Smooth muscle cell of the brain vasculature (primary cell): Measurements from ENCODE around the gene REEP5.
"Not testable (repeated sequence)": the region's sequence is repeated elsewhere in the genome, so short reads cannot be mapped to it uniquely, and the experiment has no call there.

Experiments used
- DNase-seq: peaks from one replicate; pipeline ENCODE4 v3.0.0-alpha.2; 2012; ENCODE audit warnings: low read depth, low spot score

REEP5 gene

DNA sequence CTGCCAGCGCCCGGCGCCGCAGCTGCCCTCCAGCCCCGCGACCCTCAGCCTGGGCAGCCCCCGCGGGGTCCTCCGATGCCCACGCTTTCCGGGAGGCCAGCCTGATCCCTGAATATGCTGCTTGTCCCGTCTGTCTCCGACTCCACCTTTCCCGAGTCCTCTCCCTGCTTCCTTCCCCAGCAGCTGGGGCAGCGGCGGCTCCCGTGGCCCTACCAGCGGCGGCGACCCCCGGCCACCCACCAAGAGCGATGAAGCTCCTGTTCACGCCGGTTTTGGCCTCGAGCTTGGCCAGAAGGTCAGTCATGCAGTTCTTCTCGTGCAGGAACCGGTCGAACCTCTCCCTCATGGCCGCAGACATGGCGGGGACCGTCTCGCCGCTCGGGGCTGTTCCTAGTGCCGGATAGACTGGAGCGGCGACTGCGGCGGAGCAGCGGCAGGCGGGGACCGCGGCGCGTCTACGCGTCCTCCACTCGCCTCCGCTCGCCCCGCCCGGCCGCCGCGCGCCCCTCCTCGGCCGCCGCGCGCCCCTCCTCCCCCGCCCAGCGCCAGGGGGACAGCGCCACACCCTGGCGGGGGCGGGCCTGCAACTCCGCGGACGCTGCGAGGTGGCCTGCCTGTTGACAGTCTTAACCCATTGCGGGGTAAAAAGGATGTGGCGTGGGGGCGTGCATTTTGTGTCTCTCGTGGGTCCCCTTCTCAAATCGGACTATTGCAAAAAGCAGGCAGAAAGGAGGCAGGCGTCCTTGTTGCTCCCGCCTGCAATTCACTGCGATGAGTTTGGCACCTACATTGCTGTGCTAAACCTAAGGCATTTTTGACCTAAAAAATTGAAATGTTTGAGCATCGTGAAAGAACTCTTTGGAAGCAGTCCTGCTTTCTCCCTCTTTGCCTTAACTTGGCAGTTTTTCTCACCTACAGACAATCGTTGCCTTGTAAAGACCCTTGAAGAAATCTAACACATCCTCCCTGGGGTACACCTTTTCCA is at the start of gene REEP5:
Gene REEP5, minus strand, starts transcription at position 395 of the 985 bp plus-strand sequence. Its CDS starts 37 bp downstream, at position 358.
- DNase-seq = no peak

- DNase-seq = no peak
These were observed 49.2 kb upstream of the REEP5 start for GRCh38 chr5:112971276-112971675.

GRCh38 chr5:112968411-112969106 is 46.5 kb upstream of the REEP5 start:
- no peak for DNase-seq

DNA sequence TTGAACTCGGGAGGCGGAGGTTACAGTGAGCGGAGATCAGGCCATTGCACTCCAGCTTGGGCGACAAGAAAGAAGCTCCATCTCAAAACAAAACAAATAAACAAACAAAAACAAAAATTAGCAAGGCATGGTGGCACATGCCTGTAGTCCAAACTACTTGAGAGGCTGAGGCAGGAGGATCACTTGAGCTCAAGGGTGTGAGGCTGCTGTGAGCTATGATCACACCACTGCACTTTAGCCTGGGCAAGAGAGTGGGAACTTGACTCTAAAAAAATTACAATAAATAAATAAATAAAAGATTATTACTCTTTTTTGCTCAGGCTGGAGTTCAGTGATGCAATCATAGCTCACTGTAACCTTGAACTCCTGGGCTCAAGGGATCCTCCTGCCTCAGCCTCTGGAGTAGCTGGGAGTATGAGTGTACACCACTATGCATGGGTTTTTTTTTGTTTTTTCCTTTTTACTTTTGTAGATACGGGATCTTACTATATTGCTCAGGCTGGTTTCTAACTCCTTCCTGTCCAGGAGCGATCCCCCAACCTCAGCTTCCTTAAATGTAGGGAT is 45.6 kb upstream of the REEP5 start:
- no peak for DNase-seq

GRCh38 chr5:112965733-112966306 is 43.8 kb upstream of the REEP5 start:
- no peak for DNase-seq

DNA sequence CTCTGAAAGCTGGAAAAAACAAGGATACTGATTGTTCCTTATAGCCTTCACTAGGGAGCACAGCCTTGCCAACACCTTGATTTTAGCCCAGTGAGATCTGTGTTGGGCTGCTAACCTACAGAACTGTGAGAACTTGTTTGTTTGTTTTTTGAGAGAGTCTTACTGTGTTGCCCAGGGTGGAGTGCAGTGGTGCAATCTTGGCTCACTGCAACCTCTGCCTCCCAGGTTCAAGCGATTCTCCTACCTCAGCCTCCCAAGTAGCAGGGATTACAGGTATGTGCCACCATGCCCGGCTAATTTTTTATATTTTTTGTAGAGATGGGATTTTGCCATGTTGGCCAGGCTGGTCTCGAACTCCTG is 41.3 kb upstream of the REEP5 start:
- DNase-seq = not testable (repeated sequence)

GRCh38 chr5:112960863-112961504 is 39.0 kb upstream of the REEP5 start:
- no peak for DNase-seq

GRCh38 chr5:112960315-112960714 is 38.3 kb upstream of the REEP5 start:
- DNase-seq = no peak

GRCh38 chr5:112959872-112960271 is 37.8 kb upstream of the REEP5 start:
- DNase-seq = not testable (repeated sequence)

- peak; percentile 92 for DNase-seq
These were observed 36.4 kb upstream of the REEP5 start for GRCh38 chr5:112958093-112959088.

DNA sequence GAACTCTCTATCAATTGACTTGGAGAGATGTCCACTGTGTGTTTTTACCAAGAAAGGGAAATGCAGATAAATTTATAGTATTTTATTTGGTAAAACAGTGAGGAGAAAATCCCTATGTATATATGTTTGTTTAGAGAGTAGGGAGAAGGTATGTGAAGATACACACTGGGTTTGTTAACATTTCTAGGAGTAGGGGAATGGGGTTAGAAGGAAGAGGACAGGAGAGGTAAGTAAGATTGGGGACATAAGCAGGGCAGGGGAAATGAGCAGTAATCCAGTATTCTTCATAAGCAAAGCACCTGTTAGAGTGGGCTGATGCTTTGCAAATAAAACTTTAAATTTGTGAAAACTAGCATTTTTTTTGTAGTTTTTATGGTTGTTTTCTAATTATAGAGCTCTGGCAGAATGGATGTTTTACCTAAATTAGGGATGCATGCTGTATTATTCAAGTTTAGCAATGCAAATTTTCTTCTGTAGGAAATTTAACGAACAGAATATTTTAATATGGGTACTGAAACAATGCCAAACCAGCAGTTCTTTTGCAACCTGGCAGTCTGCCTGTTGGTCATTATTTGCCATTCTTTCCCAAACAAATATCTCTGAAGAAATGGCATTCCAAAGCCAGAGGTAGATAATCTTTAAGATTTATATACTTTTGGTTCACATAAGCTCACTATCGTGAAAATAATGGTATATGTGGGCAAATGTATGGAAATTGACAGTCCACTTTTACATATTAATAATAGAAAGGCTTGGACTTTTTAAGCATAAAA is 35.2 kb upstream of the REEP5 start:
- no peak for DNase-seq

DNA sequence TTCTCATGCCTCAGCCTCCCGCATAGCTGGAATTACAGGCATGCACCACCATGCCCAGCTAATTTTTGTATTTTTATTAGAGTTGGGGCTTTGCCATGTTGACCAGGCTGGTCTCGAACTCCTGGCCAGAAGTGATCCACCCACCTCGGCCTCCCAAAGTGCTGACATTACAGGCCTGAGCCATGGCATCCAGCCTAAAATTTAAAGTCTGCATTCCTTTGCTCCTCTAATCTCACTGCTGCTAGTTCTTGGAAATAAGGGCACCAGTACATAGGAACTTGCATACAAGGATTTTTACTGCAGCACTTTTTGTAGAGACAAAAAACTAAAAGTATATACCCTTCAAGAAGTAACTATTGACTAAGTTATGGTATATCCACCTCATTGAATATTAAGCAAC is 34.6 kb upstream of the REEP5 start:
- no peak for DNase-seq

GRCh38 chr5:112951124-112951702 is 29.2 kb upstream of the REEP5 start:
- DNase-seq = no peak

GRCh38 chr5:112948458-112948857 is 26.4 kb upstream of the REEP5 start:
- DNase-seq = no peak

DNA sequence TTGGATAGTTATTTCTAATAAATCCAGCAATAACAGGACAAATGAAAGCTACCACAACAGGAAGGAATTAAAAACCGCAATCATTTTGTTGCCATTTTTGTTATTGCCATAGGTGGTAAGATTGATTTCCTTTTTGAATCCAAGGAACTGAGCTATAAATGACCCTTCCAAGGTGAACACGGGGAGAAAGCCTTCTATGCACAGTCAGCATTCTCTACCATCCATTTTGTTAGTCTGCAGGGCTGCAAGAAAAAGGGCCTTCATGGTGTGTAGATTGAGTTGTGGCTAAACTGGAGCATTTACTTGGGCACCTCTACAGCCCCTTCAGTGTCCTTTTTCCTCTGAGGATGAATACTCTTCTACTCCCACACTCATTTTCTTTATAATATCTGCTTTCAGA is 18.6 kb upstream of the REEP5 start:
- no peak for DNase-seq

DNA sequence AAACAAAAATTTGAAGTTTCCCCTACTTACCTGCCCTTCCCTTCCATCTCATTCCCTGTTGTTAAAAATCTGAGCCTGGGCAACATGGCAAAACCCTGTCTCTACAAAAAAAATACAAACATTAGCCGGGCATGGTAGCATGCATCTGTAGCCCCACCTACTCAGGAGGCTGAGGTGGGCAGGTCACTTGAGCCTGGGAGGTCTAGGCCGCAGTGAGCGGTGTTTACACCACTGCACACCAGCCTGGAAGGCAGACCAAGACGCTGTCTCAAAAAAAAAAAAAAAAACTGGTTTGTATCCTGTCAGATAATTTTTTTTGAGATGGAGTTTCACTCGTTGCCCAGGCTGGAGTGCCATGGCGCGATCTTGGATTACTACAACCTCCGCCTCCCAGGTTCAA is 16.3 kb upstream of the REEP5 start:
- DNase-seq = no peak

GRCh38 chr5:112935675-112936074 is 13.6 kb upstream of the REEP5 start:
- no peak for DNase-seq

GRCh38 chr5:112934366-112934663 is 12.3 kb upstream of the REEP5 start:
- no peak for DNase-seq

GRCh38 chr5:112933651-112934365 is 11.8 kb upstream of the REEP5 start:
- DNase-seq = no peak
